Suprapubic skin (tissue), 3 donors: Measurements from ENCODE around the gene ADD3.

ENCODE experiments used
- CTCF ChIP-seq, 2 donors: fragments of 200-600 bp in 1 of 2; fragments of 450-650 bp in 1 of 2; sonication (generic) in 1 of 2; IDR thresholded peaks; one replicate each; pipeline ENCODE4 v1.5.1; 2016 to 2019; ENCODE audit warnings: antibody characterized with exemption in 2 of 2, mild to moderate bottlenecking in 1 of 2, moderate library complexity in 1 of 2
- POLR2A ChIP-seq, 2 donors: fragments of 450-650 bp; IDR thresholded peaks; one replicate each; pipeline ENCODE4 v1.6.1; 2017; ENCODE audit warnings: antibody characterized with exemption in 2 of 2, mild to moderate bottlenecking in 2 of 2, moderate library complexity in 2 of 2

GRCh38 chr10:110033701-110034235 is 26.0 kb downstream of the ADD3 start:
- no peak for TF ChIP-seq CTCF (IDR thresholded peaks at IDR 0.05)
- TF ChIP-seq POLR2A (IDR thresholded peaks at IDR 0.05) = no peak
